ENCODE results near the gene MSLN. TPM values are rescaled to one million over a fixed set of nuclear protein-coding genes. Genes with fewer than 3 reads are reported as not detected.

MSLN gene
- total RNA-seq, 1 experiment from 2014 or later = not detected

DNA sequence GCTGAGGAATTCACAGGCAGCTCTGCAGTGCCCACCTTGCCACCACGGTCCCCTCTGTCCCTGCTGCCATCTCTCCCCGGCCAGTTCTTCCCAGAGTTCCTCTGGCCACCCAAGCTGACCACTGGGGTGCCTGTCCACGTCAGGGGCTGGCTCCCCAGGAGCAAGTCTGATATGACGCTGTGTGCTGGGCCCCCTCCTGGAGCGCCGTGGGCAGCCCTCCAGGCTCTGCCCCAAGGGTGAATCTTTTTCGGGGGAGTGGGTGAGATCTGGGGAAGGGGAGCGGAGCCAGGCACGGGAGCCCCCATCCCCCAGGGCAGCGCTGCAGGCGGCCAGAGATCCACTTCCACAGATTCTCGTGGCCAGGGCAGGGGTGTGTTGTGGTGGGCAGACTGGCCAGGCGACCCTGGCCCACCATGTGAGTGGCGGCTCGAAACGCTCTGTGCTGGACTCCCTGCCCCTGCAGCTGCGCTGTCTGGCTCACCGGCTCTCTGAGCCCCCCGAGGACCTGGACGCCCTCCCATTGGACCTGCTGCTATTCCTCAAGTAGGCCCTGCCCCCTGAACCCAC, 3.7 kb downstream of the MSLN start:
- no peak for TF ChIP-seq EZH2 (IDR thresholded peaks at IDR 0.05; ENCODE audit: borderline replicate concordance, low read depth, low read length, poor library complexity, severe bottlenecking)
- TF ChIP-seq, protein P1, sequence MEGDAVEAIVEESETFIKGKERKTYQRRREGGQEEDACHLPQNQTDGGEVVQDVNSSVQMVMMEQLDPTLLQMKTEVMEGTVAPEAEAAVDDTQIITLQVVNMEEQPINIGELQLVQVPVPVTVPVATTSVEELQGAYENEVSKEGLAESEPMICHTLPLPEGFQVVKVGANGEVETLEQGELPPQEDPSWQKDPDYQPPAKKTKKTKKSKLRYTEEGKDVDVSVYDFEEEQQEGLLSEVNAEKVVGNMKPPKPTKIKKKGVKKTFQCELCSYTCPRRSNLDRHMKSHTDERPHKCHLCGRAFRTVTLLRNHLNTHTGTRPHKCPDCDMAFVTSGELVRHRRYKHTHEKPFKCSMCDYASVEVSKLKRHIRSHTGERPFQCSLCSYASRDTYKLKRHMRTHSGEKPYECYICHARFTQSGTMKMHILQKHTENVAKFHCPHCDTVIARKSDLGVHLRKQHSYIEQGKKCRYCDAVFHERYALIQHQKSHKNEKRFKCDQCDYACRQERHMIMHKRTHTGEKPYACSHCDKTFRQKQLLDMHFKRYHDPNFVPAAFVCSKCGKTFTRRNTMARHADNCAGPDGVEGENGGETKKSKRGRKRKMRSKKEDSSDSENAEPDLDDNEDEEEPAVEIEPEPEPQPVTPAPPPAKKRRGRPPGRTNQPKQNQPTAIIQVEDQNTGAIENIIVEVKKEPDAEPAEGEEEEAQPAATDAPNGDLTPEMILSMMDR (conservative IDR thresholded peaks at IDR 0.05; ENCODE audit: low read depth, low read length) = no peak
- intact Hi-C loops (cut with micrococcal nuclease; ENCODE audit: unreplicated experiment) = no loop called here
- POLR2A ChIA-PET (ENCODE audit: low non-redundant PET) = no interaction called here
- no peaks in the 10 kb centered on the region for H3K9me3 ChIP-seq (ENCODE audit: low read depth, low read length, poor library complexity, severe bottlenecking)
- H3K4me3 ChIP-seq (ENCODE audit: low read depth, low read length, poor library complexity, severe bottlenecking) = no peak overlapping the region
- no peaks in the 10 kb centered on the region for H3K36me3 ChIP-seq (ENCODE audit: insufficient read depth, low read length, poor library complexity, severe bottlenecking)
- no peak overlapping the region for H3K27ac ChIP-seq (ENCODE audit: low read depth, low read length, poor library complexity, severe bottlenecking)
- H3K4me1 ChIP-seq (ENCODE audit: insufficient read depth, low read length, poor library complexity, severe bottlenecking) = no peaks in the 10 kb centered on the region
- CTCF ChIA-PET = no interaction called here
- DNase-seq (ENCODE audit: low spot score) = no peak
- H3K27me3 ChIP-seq (replicated peaks; ENCODE audit: insufficient read depth, low read depth, low read length, poor library complexity) = no peaks in the 10 kb centered on the region
- no TSS peak for BruUV-seq (replicated peaks)

DNA sequence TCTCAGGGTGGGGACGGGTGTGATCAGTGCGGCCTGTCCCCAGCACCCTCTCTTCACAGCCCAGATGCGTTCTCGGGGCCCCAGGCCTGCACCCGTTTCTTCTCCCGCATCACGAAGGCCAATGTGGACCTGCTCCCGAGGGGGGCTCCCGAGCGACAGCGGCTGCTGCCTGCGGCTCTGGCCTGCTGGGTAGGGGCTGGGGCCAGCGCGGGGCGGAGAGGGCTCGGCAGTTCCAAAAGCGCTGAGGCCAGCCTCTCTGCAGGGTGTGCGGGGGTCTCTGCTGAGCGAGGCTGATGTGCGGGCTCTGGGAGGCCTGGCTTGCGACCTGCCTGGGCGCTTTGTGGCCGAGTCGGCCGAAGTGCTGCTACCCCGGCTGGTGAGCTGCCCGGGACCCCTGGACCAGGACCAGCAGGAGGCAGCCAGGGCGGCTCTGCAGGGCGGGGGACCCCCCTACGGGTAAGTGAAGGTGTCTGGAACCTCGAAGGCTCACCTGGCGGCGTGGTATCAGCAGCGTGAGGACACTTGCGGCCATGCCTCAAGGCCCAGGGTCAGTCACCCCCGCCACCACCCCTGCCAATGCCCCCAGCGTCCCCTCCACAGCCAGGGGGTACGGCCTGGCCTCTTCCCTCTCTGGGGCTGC, 4.4 kb downstream of the MSLN start:
- Histone ChIP-seq H3K4me1 (ENCODE audit: insufficient read depth, low read length, poor library complexity, severe bottlenecking) (no peaks in the 10 kb centered on the region), H3K9me3 (ENCODE audit: low read depth, low read length, poor library complexity, severe bottlenecking) (no peaks in the 10 kb centered on the region), H3K27ac (ENCODE audit: low read depth, low read length, poor library complexity, severe bottlenecking) (no peak overlapping the region), H3K4me3 (ENCODE audit: low read depth, low read length, poor library complexity, severe bottlenecking) (no peak overlapping the region), H3K36me3 (ENCODE audit: insufficient read depth, low read length, poor library complexity, severe bottlenecking) (no peaks in the 10 kb centered on the region), H3K27me3 (replicated peaks; ENCODE audit: insufficient read depth, low read depth, low read length, poor library complexity) (no peaks in the 10 kb centered on the region)
- intact Hi-C loops (cut with micrococcal nuclease; ENCODE audit: unreplicated experiment) = no loop called here
- no peak for TF ChIP-seq EZH2 (IDR thresholded peaks at IDR 0.05; ENCODE audit: borderline replicate concordance, low read depth, low read length, poor library complexity, severe bottlenecking)
- TF ChIP-seq, protein P1 (conservative IDR thresholded peaks at IDR 0.05; ENCODE audit: low read depth, low read length) = no peak
- CTCF ChIA-PET = no interaction called here
- POLR2A ChIA-PET (ENCODE audit: low non-redundant PET) = no interaction called here
- no TSS peak for BruUV-seq (replicated peaks)
- no peak for DNase-seq (ENCODE audit: low spot score)

DNA sequence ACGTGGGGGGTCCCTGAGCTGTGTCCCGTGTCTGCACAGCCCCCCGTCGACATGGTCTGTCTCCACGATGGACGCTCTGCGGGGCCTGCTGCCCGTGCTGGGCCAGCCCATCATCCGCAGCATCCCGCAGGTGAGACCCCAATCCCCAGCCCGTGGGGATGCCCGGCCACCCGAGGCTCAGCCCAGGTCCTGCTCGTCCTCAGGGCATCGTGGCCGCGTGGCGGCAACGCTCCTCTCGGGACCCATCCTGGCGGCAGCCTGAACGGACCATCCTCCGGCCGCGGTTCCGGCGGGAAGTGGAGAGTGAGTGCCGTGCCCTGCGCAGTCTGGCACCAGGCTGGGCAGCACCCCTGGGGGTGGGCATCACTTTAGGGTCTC, 4.9 kb downstream of the MSLN start:
- CTCF ChIA-PET = no interaction called here

More for the DNA sequence above, 4.9 kb downstream of the MSLN start:
- Histone ChIP-seq H3K36me3 (ENCODE audit: insufficient read depth, low read length, poor library complexity, severe bottlenecking) (no peaks in the 10 kb centered on the region), H3K9me3 (ENCODE audit: low read depth, low read length, poor library complexity, severe bottlenecking) (no peaks in the 10 kb centered on the region), H3K27ac (ENCODE audit: low read depth, low read length, poor library complexity, severe bottlenecking) (no peak overlapping the region), H3K4me3 (ENCODE audit: low read depth, low read length, poor library complexity, severe bottlenecking) (no peak overlapping the region), H3K4me1 (ENCODE audit: insufficient read depth, low read length, poor library complexity, severe bottlenecking) (no peaks in the 10 kb centered on the region), H3K27me3 (replicated peaks; ENCODE audit: insufficient read depth, low read depth, low read length, poor library complexity) (no peaks in the 10 kb centered on the region)
- POLR2A ChIA-PET (ENCODE audit: low non-redundant PET) = no interaction called here
- no peak for DNase-seq (ENCODE audit: low spot score)
- intact Hi-C loops (cut with micrococcal nuclease; ENCODE audit: unreplicated experiment) = no loop called here
- no TSS peak for BruUV-seq (replicated peaks)
- TF ChIP-seq, protein P1 (conservative IDR thresholded peaks at IDR 0.05; ENCODE audit: low read depth, low read length) = no peak
- TF ChIP-seq EZH2 (IDR thresholded peaks at IDR 0.05; ENCODE audit: borderline replicate concordance, low read depth, low read length, poor library complexity, severe bottlenecking) = no peak

All from A673 (cell line).